GM10847 (cell line): Measurements from ENCODE around the gene TRPV4.

ENCODE experiments used
- POLR2A ChIP-seq: IDR thresholded peaks from 2 replicates; pipeline ENCODE4 v1.6.1; 2011; ENCODE audit not compliant: insufficient read length; ENCODE audit errors: extremely low read depth

Gene TRPV4

GRCh38 chr12:109864916-109865315 lies 31.7 kb upstream of the TRPV4 start:
- no peak for TF ChIP-seq POLR2A

DNA sequence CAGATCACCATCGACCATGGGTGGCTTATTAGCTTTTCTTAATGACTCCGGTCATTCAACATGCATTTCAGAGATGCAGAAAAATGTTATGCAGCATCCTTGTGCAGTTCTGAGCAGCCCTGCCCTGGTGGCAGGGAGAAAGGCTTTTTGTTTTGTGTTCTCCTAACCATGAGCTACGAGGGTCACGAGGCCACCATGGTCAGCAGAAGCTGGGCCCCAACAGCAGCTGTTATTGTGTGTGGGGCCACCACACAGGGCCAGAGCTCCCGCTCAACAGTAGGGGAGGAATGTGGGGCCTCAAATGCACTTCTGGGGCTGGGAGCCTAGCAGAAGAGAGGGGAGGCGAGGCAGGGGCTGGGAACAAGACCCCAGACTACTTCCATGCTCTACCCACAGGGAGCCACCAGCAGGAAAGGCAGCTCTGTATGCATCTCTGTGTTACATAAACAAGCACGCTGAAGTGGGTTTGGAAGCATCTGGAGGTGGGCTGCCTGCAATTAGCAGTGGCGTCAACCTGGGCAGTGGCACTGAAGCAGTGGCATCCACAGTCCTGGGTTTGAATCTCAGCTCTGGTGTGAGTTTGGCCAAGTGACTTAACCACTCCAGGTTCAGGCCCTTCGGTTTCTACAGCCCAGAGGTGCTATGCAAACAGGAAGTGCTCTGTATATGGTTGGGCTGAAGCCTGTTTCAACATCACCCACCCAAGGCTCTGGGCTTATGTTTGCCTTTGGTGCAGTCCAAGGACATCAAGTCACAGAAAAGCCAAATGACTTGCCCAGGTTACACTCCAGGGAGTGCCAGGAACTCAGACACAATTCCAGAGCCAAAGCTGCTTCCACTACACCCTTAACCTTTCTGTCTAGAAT lies 30.9 kb upstream of the TRPV4 start:
- no peak for TF ChIP-seq POLR2A

DNA sequence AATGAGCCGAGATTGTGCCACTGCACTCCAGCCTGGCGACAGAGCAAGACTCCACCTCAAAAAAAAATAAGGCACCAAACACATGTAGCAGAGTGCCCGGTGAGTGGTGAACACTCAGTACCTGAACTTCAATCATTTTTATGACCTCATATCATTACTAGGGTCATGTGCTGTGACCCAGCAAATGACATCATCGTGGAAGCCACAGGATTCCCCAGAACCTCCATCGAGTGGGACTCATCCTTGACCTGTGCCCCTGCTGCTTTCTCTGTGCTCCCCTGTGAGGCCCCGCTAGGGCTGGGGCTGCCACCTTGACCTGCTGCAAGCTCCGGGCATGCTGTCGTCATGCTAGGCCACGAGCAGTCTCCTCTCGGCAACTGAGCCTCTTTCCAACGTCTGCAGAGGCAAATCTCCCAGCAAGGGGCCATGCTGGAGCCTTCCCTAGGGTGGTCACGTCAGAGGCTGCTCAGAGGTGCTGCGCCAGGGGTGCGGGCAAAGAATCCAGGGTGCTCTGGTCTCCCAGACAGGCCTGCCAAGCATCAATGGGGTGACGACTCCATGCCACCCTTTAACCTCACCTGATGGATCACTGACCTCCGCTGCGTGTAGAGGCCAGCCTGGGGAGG lies 28.6 kb upstream of the TRPV4 start:
- TF ChIP-seq POLR2A, result no peak

DNA sequence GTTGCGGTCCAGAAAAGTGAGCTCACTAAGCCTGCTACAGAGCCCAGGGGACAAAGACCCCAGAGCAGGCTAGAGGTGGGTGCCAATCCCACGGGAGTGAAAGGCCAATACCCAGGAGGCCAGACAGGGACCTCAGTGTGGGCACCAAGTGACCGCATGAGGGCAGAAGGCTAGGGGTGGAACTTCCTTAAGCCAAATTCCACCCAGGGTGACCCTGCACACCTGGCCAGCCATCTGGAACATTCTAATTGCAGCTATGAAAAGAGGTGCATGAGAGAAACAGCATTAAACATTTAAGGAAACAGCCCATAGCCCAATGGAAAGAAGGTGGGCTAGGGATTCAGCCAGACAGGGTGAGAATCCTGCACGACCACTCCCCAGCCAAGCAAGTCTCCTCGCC lies 27.8 kb upstream of the TRPV4 start:
- no peak for TF ChIP-seq POLR2A

DNA sequence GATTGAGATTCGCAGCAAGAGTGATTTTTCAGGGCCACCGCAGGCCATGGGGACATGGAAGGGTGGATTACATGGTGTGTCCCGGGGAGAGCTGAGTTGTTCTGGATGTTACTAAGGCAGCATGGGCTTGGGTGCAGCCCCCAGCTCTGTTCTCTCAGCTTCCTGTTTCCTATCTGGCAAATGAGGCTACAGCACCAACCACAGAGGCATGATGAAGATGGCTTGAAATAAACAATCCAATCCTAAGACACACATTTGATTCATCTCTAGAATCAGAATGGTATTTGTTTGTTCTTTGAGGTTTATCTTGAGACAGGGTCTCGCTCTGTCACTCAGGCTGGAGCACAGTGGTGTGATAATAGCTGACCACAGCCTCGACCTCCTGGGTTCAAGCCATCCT lies 25.6 kb upstream of the TRPV4 start:
- no peak for TF ChIP-seq POLR2A

GRCh38 chr12:109857715-109858114 lies 24.5 kb upstream of the TRPV4 start:
- no peak for TF ChIP-seq POLR2A

DNA sequence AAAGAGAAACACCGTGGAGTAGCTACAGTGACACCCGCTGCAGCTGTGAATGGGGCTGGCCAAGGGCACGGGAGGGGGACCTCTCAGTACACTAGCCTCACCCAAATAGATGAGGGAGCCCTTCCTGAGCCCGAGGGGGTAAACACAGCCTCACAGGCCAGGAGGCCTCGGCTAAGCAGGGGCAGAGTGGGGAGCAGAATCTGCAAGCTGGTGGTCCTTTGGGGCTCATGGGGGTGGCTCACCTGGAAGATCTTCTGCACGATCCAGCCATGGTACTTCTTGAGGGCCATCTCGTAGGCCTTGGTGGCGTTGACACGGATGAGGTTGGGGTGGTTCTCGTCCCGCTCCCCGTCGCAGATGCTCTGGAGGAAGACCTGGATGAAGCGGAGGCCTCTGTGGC lies 22.2 kb upstream of the TRPV4 start:
- TF ChIP-seq POLR2A, result no peak

DNA sequence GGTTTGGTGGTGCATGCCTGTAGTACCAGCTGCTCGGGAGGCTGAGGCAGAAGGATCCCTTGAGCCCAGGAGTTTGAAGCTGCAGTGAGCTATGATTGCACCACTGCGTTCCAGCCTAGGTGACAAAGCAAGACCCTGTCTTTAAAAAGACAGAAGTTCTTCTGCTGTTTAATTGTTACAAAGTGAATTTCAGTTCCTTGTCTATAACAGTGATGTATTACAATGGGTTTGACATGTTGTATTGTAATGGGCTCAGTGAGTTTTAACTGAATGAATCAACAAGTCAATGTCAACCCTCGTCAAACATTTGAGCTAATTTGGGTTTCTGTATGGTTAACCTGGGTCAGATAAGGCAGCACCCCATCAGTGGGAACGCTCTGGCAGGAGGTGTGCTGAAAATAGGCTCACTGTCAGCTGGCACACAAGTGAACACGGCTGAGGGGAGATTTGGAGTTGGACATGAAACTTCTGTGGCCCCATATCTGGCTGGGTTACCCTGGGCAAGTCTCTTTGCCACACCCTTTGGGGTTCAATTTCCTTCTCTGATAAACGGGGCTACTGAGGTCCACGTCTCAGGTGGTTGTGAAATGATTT lies 14.0 kb upstream of the TRPV4 start:
- no peak for TF ChIP-seq POLR2A

DNA sequence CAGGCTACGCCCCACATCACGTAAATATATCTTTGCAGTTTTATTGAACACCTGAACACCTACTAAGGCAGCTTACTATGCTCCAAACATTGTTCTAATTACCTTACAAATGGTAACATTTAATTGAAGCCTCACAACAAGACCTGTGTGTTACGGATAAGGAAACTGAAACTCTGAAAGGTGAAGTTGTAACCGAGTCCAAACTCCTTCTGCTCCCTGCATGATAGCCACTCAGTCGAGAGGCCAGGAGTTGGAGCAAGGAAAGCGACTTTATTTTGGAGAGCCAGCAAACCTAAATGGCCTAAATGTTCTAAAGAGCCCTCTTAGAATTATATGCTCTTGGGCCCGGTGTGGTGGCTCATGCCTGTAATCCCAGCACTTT lies 12.6 kb upstream of the TRPV4 start:
- no peak for TF ChIP-seq POLR2A

DNA sequence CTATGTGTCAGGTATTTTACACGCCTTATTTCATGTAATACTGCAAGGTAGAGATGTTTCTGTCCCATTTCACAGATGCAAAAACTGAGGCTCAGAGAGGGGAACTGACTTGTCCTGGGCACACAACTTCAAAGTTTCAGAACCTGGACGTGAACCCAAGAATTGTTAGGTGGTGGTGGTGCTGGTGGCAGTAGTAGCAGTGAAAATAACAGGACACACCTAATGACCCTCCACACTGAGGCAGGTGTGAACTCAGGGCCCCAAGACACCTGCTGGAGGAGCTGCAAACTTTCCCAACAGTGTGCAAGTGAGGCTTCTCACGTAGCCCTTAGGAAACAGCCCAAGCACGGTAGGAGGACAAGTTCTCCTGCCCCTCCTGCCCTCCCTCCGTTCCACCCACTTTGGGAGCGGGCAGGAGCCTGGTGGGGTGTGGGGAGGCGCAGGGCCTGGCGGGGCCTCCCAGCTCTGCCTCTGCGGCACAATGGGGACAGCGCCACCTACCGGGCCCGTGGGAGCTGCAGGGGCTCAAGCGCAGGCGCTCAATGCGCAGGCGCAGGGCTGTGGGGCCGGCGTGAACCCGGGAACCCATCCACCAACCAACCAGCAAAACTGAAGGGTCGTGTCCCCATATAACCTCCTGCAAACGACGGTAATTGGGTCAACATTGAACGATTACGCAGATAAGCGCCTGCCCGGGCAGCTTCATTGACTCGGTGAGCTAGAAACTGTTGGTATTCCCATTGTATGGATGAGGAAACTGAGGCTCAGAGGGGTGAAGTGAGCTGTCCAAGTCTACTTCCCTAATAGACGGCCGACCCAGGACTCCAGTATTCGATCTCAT lies 12.0 kb upstream of the TRPV4 start:
- TF ChIP-seq POLR2A, result no peak

DNA sequence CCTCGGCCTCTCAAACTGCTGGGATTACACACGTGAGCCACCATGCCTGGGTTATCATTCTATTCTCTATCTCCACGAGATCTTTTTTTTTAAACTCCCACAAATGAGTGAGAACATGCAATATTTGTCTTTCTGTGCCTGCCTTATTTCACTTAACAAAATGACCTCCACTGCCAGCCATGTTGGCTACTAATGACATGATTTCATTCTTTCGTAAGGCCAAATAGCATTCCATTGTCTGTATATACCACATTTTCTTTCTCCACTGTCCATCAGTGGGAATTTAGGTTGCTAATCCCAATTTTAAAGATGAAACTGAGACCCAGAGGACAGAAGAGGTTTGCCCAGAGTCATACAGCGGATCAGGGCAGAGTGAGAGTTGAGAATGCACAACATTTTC lies 10.9 kb upstream of the TRPV4 start:
- no peak for TF ChIP-seq POLR2A

DNA sequence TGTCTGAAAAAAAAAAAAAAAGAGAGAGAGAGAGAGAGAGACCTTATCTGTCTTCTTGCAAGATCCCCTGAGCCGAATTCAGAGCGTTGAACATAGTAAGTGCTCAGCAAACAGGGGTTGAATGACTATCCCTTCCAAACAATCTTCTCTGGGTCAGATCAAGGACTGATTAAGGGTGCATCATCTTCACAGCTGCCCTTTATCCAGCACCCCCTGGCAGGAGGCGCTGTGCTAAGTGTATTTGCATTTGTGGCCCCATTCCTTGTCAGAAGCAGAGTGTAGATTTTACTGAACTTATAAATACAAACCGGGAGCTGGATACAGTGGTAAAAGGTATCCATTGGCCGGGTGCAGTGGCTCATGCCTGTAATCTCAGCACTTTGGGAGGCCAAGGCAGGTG lies 8.8 kb upstream of the TRPV4 start:
- TF ChIP-seq POLR2A, result no peak

DNA sequence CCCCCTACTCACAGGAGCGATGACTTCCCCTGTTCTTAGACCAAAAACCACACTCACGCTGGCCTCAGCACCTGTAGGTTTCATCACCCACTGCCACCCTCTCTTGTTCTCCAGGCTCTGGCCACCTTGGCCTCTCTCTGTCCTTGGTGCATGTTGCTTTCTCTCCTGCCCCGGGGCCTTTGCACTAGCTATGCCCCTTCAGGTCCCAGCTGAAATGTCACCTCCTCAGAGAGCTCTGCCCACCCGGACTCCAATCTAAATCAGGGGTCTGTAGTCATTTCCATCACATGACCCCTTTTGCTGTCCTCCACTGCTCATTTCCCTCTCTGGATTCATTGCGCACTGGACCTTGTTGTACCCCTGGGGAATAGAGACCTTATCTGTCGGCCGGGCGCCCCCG lies 8.2 kb upstream of the TRPV4 start:
- TF ChIP-seq POLR2A, result no peak

DNA sequence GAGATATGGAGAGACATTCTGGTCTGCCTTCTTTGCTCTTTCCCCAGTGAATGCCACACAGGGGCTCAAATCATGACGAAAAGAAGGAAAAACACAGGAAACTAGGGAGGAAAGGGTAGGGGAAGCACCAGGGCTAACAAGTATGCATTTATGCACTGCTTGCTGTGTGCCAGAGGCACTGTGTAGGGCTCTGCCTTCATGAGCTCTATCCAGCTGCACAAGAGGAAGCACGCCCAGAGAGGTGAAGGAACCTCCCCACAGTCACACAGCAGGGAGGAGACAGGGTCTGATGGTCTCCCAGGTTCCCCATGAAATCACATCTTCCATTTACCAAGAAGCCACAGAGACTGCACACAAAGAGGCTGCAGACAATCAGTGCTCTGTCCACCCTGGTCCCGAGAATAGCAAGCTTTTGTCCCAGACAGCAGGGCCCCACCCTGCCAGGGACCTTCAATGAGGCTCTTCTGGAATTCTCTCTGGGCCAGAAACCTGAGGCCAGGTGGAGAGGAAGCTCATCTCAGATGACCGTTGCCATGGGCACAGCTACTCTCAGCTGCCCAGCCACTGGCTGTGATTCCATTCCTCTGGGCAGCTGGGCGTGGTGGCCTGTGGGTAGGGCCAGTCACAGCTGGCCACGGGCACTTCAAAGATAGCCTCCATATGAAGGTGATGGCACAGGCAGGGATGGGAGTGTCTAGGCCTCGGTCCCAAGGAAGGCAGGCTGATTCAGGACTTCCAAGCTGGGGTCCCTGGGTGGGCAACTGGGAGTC lies 7.3 kb upstream of the TRPV4 start:
- TF ChIP-seq POLR2A, result no peak

- TF ChIP-seq POLR2A, result no peak
These were observed 6.2 kb upstream of the TRPV4 start for GRCh38 chr12:109839444-109839843.

GRCh38 chr12:109836916-109837315 lies 3.7 kb upstream of the TRPV4 start:
- TF ChIP-seq POLR2A, result no peak
